Spleen (tissue), 7 donors: ENCODE results near the gene TYSND1.
"Not testable (repeated sequence)": the region's sequence is repeated elsewhere in the genome, so short reads cannot be mapped to it uniquely, and the experiment has no call there.

Source experiments
- POLR2A ChIP-seq, 3 donors: fragments of 450-650 bp; IDR thresholded peaks; one replicate each; pipeline ENCODE4 v1.5.1; 2017; ENCODE audit warnings: antibody characterized with exemption in 3 of 3, mild to moderate bottlenecking in 1 of 3
- POLR2AphosphoS5 ChIP-seq, 3 donors: sonication (generic); formaldehyde crosslinking; IDR thresholded peaks; one replicate each; pipeline ENCODE4 v1.5.1; 2017; ENCODE audit warnings: antibody characterized with exemption in 3 of 3
- TF ChIP-seq, protein P1 (sequence below), 11 experiments: fragments of 200-600 bp in 7 of 11; fragments of 450-650 bp in 4 of 11; sonication (generic) in 4 of 11; IDR thresholded peaks in 8 of 11; conservative IDR thresholded peaks in 3 of 11; 1 replicate in 7 of 11; 2 replicates in 4 of 11; pipeline versions ENCODE4 v1.4.0 to v1.8.0; 2016 to 2021; ENCODE audit warnings: antibody characterized with exemption in 11 of 11, inconsistent platforms in 4 of 11, mild to moderate bottlenecking in 1 of 11
- donor health status: DM: no; HTN: no; CAD: no; lungs with moderate emphysema.
- donor health status: DM: no; HTN: no; CAD: no.
- donor health status: DM: no; HTN: no; CAD: no.

DNA sequence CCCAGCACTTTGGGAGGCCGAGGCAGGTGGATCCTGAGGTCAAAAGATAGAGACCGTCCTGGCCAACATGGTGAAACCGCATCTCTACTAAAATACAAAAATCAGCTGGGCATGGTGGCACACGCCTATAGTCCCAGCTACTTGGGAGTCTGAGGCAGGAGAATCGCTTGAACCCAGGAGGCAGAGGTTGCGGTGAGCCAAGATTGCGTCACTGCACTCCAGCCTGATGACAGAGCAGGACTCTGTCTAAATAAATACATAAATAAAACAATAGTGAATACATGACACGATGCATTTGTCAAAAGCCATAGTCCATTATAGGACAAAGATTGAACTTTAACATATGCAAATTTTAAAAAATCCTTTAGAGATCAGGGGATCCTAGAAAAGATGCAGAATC is 32.7 kb upstream of the TYSND1 start:
- TF ChIP-seq, protein P1, sequence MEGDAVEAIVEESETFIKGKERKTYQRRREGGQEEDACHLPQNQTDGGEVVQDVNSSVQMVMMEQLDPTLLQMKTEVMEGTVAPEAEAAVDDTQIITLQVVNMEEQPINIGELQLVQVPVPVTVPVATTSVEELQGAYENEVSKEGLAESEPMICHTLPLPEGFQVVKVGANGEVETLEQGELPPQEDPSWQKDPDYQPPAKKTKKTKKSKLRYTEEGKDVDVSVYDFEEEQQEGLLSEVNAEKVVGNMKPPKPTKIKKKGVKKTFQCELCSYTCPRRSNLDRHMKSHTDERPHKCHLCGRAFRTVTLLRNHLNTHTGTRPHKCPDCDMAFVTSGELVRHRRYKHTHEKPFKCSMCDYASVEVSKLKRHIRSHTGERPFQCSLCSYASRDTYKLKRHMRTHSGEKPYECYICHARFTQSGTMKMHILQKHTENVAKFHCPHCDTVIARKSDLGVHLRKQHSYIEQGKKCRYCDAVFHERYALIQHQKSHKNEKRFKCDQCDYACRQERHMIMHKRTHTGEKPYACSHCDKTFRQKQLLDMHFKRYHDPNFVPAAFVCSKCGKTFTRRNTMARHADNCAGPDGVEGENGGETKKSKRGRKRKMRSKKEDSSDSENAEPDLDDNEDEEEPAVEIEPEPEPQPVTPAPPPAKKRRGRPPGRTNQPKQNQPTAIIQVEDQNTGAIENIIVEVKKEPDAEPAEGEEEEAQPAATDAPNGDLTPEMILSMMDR (IDR thresholded peaks at IDR 0.05 in 8 of 11, conservative IDR thresholded peaks at IDR 0.05 in 3 of 11): not testable (repeated sequence)
- TF ChIP-seq POLR2AphosphoS5, POLR2A (IDR thresholded peaks at IDR 0.05): not testable (repeated sequence)
